ENCODE data around the gene SAFB.
"Not testable (repeated sequence)": the region's sequence is repeated elsewhere in the genome, so short reads cannot be mapped to it uniquely, and the experiment has no call there.

The SAFB gene

DNA sequence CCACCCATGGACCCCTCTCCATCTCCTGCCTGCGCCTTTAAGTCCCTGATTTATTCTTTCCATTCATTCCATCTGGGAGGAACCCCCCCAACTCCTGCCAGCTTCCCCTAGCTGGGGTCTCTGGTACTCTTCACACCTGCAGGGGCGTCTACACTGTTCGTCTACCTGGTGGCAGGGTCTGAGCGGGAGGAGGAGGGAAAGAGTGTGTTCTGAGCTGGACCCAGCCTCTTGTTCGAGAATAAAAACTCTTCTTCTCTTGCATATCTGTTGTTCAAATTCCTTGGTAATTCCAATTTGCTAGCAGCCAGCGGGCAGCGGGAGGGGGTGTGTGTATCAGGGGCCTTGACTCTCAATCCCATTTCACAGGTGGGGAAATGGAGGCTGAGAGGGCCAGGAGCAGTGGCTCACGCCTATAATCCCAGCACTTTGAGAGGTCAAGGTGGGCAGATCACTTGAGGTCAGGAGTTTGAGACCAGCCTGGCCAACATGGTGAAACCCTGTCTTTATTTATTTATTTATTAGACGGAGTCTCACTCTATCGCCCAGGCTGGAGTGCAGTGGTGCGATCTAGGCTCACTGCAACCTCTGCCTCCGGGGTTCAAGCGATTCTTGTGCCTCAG is 65.5 kb downstream of the SAFB start:
- DNase-seq, result not testable (repeated sequence)

DNA sequence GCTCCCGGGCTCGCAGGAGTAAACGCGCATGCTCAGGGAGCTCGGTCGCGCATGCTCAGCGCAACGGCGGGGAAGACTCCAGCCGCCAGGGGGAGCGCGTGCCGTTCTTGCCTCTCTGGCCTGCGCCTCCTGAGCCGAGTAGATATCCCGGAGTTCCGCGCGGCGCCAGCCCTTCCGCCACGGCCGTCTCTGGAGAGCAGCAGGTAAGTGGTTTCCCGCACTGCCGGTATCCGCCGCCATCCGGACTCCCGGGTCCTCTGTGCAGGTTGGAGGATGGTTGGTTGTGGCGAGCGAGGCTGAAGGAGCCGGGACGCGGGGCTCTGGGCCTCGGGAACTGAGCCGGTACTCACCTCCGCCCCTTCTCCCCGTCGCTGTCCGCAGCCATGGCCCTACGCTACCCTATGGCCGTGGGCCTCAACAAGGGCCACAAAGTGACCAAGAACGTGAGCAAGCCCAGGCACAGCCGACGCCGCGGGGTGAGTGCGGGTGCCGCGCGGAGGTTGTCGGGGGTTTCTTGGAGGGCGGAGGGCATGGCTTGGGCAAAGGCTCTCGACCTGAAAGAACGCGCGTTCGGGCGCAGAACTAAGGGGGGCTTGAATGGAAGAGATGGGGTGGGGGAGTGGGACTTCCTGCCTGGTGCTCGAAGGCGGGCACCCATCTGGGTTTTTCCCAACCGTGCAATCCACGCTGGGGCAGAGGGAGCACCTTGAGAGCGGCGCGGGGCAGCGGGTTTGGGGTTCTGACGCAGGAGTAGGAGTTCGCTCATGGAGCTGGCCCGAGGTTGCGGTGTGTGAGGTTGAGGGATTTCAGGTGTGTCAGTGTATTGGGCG is 67.5 kb downstream of the SAFB start, which contains the start of gene RPL36:
RPL36 (plus strand) TSS at position 171 of the 830 bp plus-strand sequence; CDS start at position 384, 213 bp downstream.
- DNase-seq, result peak; percentile 84

GRCh38 chr19:5690955-5691821 is 68.3 kb downstream of the SAFB start:
- DNase-seq, result no peak

DNA sequence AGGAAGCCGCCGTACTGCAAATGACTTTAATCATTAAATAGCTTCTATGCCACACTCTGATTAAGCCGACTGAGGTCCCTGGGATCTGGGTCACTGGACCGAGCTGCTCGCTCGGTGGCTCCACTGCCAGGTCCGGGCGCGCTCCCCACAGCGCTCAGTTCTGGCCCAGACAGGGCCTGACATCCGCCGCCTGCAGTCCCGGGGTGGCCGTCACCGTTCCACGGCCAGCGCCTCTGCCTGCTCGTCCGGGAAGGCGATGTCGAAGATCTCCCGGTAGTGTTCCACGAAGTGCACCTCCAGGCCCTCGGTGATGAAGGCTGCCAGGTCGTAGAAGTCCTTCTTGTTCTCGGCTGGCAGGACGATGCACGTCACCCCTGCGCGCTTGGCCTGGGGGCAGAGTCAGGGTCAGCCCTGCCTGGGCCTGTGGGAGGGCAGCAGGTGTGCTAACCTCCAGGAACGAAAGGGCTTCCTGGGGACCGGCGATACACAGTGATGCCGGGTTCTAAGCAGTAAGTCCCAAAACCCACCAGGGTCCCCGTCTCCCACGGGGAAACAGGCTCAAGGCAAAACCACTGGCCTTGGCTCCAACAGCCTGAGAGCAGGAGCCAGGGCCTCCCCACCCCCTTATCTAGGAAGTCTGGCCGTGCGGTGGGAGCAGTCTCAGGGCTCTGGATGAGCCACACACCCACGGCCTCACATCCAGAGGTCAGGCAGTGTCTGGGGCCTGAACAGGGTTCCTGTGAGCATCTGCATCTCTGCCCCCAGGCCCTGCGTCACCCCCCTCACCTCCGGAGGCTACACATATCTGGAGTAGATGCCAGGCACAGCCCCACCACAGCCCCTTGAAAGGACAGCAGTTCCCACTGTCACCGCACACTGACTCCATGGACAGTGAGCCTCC is 69.2 kb downstream of the SAFB start:
- DNase-seq, result no peak

DNA sequence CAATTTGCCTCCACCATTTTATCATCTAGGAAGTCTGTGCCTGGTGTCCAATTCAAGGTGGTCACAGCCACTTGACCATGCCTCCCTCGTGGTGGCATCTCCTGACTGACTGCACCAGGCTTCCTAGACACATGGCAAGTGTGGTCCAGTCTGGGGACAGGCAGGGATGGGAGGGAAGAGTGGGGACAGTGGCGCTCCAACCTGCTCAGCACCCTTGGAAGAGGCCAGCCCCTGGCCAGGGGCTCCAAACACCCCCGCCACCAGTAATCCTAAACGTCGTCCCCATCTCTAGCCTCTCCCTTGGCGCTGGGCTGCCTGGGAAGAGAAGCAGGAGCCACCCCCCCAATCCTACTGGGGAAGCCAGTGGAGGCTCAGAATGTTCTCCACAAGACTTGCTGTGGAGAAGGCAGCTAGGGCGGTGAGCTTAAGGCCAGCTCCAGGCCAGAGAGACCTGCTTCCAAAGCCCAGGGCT is 69.9 kb downstream of the SAFB start:
- DNase-seq, result no peak

DNA sequence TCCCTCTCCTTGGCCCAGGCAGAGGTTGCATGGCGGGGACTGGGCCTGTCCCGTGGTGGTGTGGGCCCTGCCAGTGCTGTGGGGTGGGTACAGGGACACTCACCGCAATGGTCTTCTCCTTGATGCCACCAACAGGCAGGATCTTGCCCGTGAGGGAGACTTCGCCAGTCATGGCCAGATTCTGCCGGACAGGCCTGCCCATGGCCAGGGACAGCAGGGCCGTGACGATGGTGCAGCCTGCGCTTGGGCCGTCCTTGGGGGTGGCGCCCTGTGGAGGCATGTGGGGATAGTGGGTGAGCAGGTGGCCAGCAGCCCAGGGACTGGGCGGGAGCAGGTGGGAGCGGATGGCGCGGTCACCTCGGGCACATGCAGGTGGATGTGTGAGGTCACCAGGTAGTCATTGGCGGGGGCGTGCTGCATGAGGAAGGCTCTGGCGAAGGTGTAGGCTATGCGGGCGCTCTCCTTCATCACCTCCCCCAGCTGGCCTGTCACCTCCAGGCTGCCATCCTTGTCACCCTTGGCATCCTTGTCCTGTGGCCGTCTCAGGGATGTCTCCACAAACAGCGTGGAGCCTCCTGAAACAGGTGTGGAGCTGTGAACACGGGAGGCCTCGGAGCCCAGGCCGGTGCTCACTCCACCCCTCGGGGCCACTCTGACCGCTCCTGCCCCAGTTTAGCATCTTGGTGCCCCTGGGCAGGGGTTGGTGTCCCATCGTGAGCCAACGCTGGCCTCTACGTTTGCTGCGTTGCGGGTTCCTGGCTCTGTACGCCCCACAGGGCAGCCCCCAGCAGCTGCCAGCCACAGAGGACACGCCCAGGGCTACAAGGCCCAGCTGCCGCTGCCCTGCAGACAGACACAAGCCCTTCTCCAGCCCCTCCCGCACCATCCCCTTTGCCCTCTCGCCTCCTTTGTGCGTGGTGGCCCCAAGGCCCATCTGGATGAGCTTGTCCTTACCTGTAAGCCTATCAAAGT is 70.6 kb downstream of the SAFB start:
- no peak for DNase-seq

DNA sequence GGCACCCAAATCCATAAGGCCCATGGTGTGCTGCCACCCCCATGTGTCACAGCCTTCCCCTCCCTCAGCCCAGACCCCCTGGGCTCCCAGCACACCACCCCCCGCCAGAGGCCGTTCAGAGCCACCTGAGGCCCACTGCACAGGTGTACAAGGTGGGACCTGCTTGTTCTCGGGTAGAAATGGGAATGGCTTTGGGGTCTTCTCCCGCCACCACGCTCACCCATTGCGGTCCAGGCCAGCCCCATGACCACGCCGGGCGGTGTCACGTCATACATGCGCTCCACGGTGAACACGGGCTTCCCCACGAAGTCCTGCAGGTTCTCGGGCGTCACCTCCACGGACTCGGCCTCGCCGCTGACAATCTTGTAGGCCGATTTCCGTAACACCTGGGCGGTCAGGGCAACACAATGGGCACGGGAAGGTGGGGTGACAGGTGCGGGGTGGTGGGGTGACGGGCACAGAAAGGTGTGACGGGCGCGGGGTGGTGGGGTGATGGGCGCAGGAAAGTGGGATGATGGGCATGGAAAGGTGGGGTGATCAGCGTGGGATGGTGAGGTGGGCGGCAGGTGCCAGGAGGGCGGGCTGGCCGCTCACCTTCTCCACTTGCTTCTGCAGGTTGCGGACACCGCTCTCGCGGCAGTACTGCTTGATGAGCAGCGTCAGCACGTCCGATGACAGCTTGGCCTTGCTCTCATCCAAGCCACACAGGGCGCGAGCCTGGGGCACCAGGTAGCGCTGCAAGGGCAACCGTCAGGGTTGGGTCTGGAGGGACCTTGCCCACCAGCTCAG is 71.5 kb downstream of the SAFB start:
- DNase-seq, result no peak

DNA sequence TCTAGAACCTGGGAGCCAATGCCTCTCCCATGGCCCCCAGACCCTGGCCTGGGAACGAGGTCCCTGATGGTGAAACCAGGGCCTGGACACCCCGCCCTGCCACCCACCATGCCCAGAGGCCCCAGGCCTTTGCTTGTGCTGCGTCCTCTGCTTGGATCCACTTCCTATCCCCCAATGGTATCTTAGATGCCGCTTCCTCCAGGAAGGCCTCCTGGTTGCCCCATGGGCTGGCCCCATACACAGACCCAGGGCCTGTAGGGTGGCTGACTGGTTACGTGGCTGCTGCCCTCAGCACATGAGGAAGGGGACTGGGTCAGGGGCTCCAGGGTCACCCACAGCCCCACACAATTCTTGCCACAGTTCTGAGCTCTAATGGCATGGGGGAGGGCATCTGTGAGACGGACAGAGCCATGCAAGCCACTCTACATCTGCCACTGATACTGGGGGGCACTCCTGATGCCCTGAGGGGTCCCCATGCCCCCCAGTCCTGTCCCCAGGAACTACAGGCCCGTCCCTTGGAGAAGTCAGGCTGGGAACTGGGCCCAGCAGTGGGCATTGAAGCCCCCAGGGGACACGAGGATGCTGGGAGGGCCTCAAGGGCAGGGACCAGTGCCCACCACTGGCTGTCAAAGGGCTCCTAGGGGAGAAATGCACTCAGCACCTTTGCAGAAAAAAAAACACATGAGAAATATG is 72.2 kb downstream of the SAFB start:
- no peak for DNase-seq

GRCh38 chr19:5695649-5696195 is 72.8 kb downstream of the SAFB start:
- DNase-seq, result no peak

GRCh38 chr19:5696196-5697021 is 73.5 kb downstream of the SAFB start:
- no peak for DNase-seq

DNA sequence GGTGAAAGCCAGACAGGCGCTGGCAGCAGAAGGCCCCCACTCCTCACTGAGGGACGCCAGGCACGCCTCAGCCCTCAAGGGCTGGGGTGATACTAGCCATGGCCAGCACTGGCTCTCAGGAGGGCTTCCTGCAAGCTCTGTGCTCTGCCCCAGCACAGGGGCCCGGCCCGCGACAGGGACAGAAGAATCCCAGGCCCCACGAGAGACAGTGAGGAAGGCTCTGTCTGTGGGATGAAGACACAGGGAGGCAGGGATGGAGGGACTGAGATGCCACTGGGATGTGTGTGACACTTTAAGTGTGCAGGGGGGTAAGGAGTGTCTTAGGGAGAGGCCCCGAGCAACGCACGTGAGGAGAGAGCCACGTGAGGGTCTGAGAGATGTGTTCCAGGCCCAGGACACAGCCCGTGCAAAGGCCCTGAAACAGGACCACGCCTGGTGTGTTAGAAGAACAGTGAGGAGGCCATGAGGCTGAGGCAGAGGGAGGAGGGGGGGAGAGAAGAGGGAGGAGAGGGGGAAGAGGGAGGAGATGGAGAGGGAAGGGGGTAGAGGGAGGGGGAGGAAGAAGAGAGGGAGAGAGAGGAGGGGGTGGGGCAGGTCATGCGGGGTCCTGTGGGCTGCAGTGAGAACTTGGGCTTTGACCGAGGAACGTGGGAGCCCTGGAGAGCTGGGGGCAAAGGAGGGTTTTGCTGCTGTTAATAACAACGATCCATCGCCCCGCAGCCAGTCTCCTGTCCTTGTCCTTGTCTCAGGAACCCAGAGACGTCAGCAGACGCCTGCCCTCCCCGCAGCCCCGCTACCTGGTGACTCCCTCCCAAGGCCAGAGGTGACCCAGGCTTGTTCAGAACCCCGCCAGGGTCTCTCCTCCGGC is 74.4 kb downstream of the SAFB start:
- DNase-seq, result no peak

- no peak for DNase-seq
These were observed 75.2 kb downstream of the SAFB start for GRCh38 chr19:5697890-5698634.

DNA sequence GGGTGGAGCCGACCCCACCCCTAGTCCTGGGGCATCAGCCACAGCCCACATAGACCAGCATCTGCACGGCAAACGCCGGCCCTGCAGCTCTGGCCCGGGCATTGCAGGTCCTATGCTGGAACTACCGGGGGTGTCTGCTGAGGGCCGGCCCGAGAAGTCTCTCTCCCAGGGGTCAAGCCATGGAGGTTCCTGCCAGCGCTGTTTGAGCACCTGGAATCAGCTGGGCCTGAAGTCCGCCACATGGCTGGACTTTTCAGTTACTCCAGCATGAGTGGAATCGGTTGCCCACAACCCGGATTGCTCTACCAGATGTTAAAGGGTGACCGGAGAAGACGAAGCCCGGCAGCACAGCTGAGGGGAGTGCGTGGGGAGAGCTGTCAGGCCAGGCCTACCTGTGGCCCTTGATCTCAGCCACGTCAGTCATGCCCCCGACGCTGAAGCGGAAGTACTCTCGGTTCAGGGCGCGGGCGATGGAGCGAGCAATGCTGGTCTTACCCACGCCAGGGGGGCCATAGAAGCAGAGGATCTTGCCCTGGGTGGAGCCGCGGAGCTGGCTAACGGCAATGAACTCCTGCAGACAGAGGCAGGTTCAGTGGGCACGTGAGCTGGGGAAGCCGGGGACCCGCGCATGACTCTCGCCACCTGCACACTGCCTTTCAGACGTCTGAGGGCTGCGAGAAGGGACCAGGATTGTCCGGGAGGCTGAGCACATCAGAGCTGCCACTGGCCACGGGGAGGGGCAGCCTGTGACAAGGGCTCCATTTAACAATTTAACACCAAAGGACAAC is 75.9 kb downstream of the SAFB start:
- no peak for DNase-seq

GRCh38 chr19:5700455-5701092 is 77.7 kb downstream of the SAFB start:
- no peak for DNase-seq

DNA sequence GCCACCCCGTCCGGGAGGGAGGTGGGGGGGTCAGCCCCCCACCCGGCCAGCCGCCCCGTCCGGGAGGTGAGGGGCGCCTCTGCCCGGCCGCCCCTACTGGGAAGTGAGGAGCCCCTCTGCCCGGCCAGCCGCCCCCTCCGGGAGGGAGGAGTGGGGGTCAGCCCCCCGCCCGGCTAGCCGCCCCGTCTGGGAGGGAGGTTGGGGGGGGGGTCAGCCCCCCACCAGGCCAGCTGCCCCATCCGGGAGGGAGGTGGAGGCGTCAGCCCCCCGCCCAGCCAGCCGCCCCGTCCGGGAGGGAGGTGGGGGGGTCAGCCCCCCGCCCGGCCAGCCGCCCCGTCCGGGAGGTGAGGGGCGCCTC is 79.1 kb downstream of the SAFB start:
- DNase-seq, result not testable (repeated sequence)

Data from NCI-H1048 (cell line).